CD4-positive, alpha-beta T cell treated with Interleukin-4 for 1 hour (primary cell): ENCODE results near the gene FAF1.
"Not testable (repeated sequence)": the region's sequence is repeated elsewhere in the genome, so short reads cannot be mapped to it uniquely, and the experiment has no call there.

Experiments used
- DNase-seq, 2 donors: peaks; one replicate each; pipeline ENCODE4 v3.0.0-alpha.2; 2020 to 2022

Gene FAF1

DNA sequence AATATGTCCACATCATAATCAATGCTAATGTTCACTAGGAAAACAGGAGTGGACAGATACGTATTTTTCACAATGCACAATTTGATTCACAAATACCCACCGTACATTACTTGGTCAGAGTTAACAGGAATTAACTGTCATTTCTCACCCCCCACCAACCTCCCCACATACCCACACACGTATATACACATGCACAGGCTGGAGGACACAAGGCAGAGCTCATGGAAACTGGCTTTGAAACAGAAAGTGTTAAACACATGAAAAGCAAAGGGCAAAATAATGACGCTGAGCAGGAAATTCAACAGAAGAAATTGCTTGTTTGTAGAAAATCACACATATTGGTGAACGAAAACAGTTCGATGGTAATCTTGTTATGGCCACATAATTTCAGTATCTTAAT lies 348.4 kb downstream of the FAF1 start:
- DNase-seq: peak in 1 of 2 donors; percentile 19

DNA sequence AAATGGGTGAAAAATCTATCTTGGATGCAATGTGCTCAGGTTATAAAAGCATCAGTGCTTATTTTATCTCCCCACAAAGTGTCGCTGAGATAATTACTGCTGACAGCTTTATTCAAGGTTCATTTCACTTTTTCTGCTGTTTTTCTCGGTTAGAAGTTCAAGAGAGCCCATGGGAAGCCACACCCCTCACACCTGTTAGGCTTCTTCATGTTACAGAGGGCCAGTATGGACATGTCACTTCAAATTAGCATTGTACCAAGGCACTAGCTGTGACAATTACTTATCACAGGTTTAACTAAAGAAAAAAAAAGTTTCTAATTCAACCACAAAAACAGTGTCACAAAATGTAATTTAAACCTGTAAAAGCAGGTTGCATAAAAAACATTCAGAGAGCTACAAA lies 349.5 kb downstream of the FAF1 start:
- DNase-seq: no peak

DNA sequence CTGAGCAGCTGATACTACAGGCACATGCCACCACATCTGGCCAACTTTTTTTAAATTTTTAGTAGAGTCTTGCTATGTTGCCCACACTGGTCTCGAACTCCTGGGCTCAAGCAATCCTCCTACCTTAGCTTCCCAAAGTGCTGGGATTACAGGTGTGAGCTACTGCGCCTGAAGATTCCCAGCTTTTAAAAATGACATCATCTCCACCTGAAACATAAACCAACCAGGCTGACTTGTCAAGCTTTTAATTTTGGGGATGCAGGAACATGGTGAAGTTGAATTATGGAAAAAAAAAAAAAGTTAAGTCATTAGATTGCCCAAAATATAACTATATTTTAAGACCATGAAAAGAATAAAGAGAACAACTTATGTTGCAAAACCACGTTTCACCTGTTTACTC lies 350.6 kb downstream of the FAF1 start:
- DNase-seq: no peak

DNA sequence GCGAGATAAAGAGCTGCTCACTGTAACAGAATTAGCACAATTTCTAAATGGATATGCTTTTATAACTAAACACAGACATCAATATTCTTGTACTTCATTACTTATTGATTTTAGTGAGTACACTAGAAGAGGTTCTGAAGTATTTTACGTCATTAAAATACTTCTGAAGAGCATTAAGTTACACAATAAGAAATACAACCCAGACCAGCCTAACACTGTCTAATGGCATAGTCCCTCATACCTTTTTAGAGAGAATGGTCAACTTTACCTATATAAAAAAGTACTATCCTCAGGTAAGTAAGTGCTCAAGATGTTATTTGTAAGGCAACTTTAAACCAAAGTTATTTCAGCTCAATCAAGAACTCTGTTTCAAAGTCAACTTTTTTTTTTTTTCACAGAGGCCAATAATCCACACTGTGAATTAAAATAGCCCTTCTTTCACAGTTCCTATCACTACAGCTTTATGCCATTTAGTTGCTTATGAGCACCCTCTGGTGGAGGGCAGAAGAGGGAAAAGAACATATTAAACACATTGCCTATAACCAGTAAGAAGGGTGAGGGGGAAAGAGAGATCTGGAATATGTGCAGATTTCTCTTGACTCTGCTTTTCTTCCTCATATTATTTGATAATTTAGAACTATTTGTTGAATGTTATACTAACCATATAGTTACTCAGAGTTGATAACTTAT lies 354.7 kb downstream of the FAF1 start:
- peak in 1 of 2 donors; percentile 15 for DNase-seq

DNA sequence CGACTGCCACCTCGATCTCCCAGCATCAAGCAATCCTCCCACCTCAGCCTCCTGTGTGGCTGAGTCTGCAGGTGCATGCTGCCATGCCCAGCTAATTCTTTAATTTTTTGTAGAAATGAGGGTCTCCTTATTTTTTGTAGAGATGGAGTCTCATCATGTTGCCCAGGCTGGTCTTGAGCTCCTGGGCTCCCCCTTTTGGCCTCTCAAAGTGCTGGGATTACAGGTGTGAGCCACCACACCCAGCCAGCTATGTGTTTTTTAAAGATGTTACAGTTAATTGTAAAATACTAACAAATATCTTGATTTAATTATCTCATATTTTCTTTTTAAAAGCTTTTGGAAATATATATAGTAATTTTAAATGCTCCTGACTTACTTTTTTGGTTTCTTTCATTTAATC lies 355.5 kb downstream of the FAF1 start:
- no peak for DNase-seq

DNA sequence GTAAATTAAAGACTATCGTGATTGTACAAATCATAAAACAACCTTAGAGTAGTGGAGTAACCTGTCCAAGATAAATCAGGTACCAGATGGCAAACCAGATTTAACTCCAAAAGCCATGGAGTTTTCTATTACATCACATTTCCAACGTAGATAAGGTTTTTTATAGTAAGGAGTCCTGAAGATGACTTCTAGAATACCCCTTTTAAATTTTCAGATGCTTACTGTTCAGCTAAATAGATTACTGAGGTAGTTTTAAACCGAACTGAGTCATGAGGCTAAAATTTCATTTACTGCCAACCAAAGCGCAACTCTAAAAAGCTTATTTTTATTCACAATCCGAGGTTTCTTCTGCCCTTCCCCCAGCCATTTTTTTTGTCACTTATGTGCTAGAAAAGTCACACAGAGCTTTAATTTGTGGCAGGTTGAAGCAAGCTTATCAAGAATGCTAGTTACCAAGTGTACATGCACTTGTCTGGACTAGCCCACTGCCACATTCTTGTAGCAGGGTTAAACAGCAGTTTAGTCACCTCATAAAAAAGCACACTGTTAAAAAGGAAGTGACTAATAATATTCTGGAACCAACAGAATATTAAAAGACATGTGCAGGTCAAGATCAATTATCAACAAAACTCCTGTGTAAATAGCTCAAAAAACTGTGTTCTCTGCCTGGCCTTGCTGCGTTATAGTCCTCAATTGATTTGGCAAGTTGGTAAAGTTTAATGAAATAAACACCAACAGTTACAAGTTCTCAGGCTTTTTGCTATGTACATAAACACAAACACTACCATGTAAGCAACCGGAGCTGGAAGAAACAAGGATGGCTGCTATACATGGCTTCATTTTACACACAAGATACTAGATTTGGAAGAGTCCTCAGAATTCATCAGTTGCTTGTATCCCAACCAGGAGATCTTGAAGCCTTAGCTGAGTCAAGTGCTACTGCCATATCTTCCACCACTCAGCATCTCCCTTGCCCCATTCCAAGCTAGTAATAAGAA lies 356.5 kb downstream of the FAF1 start:
- no peak for DNase-seq

DNA sequence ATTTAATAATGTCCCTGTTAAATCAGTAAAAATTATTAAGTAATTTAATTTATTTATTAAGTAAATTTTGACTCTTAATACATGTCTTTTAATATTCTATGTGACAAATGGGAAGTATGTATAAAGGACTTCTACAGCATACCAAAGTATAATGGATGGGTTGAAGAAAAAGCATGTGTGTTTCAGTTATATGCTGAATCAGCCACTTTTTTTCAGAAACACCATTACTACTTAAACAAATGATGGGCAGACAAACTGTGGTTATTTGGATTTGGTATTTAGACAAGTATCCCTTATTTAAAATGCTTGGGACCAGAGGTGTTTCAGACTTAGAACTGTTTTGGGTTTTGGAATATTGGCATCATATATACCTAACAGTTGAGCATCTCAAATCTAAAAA lies 360.5 kb downstream of the FAF1 start:
- DNase-seq: no peak

DNA sequence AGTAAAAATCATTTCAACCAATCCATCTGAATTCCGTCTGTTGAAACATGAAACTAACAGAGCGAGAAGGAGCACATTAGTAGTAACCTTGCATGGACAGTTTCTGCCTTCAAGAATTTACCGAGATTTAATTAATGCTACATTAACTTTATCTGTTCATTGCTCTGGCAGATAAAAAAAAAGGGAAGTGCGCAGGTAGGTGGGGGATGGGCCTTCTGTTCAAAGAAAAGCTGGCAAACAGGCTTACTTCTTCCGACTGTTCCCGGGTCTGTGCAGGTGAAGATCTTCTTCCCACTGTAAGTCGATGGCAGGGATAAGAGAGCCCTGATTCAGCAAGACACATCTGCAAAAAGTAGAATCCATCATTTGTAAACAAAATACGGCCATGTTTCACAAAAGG lies 364.2 kb downstream of the FAF1 start:
- no peak for DNase-seq

DNA sequence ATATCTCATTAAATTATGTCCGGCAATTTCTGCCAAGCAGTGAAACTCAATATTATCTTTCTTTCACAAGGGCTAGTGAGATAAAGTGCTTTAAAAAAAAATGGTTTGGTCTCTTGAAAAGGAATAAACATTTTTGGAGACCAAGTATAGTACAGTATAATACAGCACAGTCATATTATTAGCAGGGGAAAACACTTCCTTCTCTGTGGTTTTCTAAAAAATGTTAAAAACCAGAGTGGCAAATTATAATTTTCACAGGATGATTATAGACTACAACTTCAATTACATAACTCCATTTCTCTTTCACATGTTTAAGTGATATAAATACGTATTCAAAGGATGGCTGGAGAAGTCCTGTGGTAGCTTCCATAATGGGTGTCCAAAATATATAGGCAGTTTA lies 366.6 kb downstream of the FAF1 start:
- no peak for DNase-seq

DNA sequence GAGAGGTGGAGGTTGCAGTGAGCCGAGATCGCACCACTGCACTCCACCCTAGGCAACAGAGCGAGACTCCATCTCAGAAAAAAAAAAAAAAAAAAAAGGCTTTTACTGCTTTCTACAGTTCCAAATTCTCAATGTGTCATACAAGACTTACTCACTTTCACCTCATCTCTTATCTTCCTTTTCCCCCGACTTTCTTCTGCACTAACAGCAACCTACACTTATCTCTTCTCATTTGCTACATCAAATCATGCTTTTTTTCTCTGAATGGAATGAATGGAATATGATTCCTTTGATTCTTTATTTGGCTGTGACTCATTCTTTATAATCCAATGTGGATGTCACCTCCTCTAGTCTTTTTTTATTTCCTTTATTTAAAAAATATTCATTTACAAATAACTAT lies 368.5 kb downstream of the FAF1 start:
- DNase-seq: no peak

DNA sequence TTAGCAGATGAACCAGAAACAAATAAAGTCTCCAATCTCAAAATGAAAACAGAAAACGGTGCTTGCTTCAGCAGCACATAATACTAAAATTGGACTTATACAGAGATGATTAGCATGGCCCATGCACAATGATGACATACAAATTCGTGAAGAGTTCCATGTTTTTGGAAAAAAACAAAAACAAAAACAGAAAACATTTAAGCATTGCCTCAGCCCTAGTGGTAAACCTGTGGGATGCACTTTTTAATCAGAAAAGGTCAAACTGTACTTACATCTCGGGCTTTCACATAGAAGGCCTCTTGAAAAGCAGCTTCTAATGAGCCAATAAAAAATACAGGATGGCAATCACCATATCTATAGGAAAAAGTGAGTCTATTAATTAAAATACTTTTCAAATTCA lies 377.7 kb downstream of the FAF1 start:
- no peak for DNase-seq

DNA sequence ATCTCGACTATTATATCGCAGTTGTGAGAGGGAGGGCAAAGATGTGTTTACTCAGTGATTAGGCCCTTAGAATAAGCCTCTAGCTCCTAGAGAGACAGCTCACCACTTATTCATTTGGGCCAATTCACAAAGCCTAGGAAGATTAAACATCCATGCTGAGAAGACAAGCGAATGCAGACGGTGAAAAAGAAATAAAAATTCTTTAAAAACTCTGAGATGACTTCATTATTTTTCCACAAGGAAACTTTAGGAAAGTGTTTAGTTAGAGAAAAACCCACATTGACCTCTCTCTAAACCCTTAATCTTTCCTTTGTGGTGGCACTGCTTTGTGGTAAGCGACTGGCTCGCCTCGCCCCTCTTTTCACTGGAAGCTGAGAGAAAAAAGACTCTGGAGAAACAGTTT lies 390.0 kb downstream of the FAF1 start:
- no peak for DNase-seq

DNA sequence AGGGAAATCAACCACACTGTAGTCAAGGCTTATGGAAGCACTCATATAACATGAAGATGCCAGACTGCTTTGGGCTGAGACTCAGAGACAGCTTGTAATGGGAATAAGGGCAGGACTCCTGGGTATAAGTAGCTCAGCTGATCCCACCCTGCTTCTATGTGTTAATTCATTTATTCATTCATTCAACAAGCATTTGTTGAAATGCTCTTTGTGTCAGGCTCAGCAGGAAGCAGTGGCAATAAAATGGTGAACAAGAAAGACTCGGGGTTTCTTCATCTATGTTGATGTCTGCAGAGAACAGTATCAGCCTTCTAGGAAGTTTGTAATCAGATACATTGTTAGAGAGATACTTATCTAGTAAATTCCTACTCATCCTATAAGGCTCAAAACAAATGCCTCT lies 391.3 kb downstream of the FAF1 start:
- no peak for DNase-seq

DNA sequence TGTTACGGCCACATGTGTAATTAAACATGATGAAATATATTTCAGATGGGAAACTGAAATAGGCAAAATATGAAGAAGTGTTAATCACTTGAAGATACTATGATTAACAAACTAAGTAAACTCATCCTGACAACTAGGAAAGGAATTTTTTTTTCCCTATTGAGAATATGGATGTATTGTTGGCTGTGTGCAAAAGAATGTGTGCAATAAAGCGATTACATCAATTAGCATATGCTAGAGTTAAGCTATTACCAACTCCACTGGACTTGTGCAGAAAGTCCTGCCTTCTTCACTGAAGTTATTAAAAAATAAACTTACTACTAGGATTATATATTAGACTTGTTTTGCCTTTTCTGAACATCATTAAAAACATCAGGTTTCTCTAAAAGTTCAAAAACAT lies 393.7 kb downstream of the FAF1 start:
- DNase-seq: no peak

DNA sequence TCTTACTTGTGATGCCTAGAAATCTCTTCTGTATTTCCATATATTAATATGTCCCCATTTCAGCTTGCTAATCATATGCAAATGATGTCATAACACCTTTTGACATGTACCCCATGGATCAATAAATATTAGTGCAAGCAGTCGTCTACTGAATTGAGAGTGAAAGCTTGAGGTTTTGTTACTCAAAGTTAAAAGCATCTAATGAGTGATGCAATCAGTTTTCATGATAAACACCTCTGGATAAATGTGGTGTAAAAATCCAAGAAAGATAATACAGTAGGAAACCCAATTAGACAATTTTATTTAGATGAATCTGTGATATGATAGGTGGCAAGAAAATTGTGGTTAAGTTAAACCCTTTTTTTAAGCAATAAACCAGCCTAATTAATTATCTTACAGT lies 395.6 kb downstream of the FAF1 start:
- DNase-seq: no peak

DNA sequence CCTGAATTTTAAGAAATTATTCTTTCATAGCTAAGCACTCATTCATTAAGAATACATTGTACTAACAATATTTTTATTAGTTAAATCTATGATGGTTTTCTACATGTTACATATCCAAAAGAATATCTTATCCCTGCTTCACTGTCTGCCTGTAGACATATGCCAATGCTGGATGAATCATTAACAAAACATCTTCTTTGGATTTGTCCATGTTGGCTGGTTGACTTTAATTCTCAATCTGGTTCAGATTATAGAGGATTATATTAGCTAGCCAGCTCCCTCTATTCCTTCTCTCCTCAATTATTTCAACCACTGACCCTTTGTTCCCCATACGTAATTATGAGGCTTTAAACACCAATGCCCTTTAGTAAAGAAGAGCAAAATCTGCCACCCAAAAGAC lies 398.0 kb downstream of the FAF1 start:
- no peak for DNase-seq

DNA sequence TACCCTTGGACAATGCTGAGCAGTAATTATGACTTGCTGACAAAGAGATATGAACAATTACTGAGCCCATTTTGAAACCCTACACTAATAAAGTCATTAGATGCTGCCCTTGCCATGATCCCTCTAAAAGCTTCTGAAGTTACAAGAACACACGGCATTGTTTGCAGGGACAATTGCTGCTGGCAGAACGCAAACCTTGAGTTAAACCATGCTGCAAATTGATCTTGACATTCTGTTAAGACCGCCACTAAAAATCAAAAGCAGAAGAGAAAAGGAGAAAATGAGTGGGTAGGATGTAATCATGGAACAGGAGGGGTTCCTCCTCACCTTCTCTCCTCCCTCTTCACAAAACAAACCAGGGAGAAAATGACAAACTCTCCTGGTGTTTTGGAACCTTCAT lies 400.6 kb downstream of the FAF1 start:
- DNase-seq: no peak

DNA sequence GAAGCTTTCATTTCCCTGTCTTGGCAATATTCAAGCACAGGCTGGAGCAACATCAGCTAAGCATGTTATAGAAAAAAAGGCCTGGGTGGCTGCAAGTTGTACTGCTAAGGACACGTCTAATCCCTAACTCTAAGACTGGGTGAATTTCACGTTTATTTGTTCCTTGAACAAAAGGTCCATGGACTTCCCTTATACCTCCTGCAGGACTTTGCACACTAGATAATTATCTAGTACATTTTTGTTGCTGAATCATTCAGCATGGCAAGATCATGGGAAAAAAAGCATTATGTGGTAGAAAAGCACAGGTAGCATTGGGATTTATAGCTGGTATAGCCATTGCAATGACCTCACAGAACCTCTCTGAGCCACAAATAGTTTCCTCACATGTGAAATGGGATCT lies 406.1 kb downstream of the FAF1 start:
- DNase-seq: no peak

DNA sequence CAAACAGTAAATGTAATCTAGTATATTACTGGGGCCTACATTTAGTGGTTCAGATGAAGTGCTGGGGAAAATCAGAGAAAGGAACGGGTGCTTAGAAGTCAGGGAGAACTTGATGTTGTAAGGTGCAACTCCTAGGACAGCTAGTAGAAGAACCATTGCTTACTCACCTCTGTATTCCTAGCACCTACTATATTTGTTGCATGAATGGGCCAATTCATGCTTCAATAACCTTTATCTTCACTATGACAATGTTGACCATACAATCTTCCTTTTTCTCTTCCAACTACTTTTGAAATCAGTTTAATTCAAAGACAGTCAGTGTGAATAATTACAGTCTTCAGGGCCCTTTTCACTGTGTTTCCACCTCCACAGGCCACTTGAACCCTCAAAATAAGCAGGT lies 411.8 kb downstream of the FAF1 start:
- no peak for DNase-seq

DNA sequence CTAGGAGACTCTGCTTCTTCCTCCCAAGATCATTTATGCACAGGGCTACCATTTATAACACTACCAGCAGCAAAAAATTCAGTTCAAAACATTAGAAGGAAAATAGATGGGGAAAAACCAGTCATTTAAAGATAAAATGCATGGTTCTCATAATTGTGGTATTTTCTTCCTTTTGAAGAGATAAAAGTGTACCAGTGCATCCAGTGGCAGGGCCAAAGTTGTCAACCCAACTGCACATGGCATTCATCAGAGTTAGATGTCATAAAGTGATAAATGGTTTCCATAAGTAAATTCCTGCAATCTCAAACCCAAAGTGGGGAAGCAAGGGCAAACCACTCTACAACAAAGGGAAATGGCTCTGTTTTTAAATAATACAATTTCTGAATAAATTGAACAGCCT lies 417.7 kb downstream of the FAF1 start:
- no peak for DNase-seq

DNA sequence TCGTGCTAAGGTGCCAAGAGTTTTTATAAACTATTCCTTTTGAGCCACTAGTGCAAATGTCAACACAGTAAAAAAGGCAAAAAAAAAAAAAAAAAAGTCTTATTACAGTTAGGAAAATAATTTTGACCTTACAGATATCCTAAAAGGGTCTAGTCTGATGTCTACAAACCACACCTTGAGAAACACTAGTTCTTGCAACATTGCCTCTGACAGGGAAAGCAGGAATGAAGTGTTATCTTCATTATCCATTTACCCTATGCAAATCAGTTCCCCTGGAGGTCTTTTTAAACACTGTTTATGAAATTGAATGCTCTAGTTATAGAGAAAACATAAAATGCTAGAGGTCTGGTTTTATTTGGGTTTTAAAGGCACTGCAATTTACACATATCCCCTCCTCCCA lies 421.6 kb downstream of the FAF1 start:
- DNase-seq: no peak

DNA sequence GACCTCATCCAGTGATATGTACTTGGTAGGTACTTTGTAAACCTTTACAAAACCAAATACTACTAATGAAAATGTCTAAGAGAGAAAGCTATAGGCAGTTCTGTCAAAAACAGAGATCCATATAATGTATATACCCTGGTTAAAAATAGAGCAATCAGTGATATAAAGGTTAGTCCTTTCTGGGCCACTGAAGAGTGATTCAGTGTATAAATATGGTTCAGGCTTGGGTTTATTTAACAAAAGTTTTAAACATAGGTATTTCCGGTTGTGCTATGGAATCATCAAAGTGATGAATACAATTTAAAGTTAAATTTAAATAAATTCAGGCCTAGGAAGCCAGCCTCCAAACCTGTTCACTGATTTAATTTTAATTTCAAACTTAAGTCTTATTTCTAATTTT lies 428.5 kb downstream of the FAF1 start:
- no peak for DNase-seq

DNA sequence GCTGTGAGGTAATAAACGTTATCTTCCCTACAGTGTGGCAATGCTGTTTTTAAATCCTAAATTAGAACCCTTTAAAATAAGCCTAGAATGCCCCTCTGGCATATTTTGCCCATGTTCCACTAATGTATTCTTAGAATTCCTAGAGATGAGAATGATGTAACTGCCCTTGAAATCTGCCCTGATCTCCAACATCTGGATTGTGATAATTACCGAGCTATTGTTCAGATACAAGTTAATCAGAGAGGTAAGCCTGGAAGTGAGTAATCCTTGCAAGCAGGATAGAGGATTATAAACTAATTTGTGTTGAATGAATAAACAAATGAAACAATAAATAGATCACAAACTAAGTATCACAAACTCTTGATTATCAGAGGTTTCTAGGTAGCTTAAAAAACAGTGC lies 429.0 kb downstream of the FAF1 start:
- DNase-seq: no peak

DNA sequence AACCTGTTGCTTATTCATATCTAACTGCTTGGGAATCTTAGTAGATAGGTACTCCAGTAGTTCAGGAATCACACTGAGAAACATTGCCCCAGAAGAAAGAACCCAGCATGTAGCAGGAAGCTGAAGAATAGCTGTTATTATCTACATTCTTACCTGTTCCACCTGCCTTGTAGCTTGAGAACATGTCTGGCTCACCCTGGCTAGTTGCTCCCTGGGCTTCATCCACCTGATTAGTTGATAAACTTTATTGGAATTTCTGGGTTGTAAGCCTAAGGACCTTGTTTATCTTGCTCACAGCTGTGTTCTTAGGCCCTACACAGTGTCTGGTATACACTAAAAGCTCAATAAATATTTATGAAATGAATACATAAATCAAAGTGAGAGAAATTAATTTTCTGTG lies 430.6 kb downstream of the FAF1 start:
- DNase-seq: no peak

DNA sequence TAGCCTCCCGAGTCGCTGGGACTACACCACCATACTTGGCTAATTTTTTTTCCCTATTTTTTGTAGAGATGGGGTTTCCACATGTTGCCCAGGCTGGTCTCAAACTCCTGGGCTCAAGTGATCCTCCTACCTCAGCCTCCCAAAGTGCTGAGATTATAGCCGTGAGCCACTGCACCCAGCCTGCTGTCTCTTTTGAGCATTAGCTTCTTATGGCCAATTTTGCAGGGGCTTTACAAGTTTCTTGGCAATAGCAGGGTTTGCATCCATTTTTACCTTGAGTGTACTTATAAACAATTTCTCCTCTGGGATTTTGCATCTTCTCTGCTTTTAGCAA lies 432.1 kb downstream of the FAF1 start:
- DNase-seq: not testable (repeated sequence)
